ENCODE measurements around the gene FANCE. TPM values are rescaled to one million over a fixed set of nuclear protein-coding genes. Genes with fewer than 3 reads are reported as not detected.

Gene FANCE
- total RNA-seq, 1 donor: 16.6 TPM

DNA sequence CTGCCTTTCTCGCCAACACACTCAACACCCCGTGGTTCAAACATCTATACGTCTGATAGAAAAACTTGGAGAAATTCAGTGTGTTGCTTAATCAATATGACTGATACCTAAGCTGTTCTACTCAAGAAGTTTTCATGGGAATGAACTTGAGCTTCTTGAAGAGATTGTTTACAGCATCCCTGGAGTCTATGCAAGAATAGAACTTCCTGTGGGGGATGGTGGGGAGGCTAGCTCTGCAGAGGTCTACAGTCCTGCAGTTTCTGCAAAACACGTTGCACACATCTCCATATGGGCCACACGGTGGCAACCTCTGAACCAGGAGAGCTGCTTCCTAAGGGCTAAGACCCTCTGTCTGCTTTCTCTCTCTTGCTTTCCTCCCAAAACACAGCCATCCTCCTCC, 32.7 kb upstream of the FANCE start:
- peaks cover 39% of the 10 kb centered on the region for H3K79me2 ChIP-seq (ENCODE audit: insufficient read depth, low read length)
- H2AFZ ChIP-seq (ENCODE audit: low read length): no peak overlapping the region
- no peak for DNase-seq (ENCODE audit: insufficient read length, low spot score, missing footprints)
- no peaks in the 10 kb centered on the region for H3K9me3 ChIP-seq (ENCODE audit: low read depth, low read length)
- TF ChIP-seq, protein P1, sequence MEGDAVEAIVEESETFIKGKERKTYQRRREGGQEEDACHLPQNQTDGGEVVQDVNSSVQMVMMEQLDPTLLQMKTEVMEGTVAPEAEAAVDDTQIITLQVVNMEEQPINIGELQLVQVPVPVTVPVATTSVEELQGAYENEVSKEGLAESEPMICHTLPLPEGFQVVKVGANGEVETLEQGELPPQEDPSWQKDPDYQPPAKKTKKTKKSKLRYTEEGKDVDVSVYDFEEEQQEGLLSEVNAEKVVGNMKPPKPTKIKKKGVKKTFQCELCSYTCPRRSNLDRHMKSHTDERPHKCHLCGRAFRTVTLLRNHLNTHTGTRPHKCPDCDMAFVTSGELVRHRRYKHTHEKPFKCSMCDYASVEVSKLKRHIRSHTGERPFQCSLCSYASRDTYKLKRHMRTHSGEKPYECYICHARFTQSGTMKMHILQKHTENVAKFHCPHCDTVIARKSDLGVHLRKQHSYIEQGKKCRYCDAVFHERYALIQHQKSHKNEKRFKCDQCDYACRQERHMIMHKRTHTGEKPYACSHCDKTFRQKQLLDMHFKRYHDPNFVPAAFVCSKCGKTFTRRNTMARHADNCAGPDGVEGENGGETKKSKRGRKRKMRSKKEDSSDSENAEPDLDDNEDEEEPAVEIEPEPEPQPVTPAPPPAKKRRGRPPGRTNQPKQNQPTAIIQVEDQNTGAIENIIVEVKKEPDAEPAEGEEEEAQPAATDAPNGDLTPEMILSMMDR (IDR thresholded peaks at IDR 0.05; ENCODE audit: extremely low read depth, low read depth, low read length): peak; percentile 29
- no peak overlapping the region for H3K4me3 ChIP-seq (ENCODE audit: insufficient read depth, low read length)
- H4K20me1 ChIP-seq (ENCODE audit: insufficient read depth, low read length): peaks cover 15% of the 10 kb centered on the region
- H3K4me2 ChIP-seq (ENCODE audit: insufficient read depth, low read length): no peak overlapping the region
- H3K27ac ChIP-seq (ENCODE audit: low read depth, low read length): peak overlapping the region; percentile 32
- no peaks in the 10 kb centered on the region for H3K27me3 ChIP-seq (ENCODE audit: insufficient read depth, low read length)
- peaks cover 15% of the 10 kb centered on the region for H3K4me1 ChIP-seq (ENCODE audit: insufficient read depth, low read length)
- peaks cover 60% of the 10 kb centered on the region for H3K36me3 ChIP-seq (ENCODE audit: insufficient read depth, low read length)

DNA sequence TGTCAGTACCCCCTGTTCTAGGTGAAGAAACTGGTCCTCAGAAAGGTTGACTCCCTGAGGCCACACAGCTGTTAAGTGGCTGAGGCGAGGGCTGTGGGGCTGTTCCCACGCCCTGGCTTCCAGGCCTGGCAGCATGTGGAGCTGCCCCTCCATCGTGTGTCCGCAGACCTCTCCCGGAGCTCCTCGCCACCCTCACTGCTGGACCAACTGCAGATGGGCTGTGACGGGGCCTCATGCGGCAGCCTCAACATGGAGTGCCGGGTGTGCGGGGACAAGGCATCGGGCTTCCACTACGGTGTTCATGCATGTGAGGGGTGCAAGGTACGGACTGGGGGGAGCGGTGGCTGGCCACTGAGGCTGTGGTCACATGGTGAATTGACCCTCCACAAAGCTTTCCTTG, 32.2 kb upstream of the FANCE start:
- H3K27ac ChIP-seq (ENCODE audit: low read depth, low read length): peak overlapping the region; percentile 32
- no peaks in the 10 kb centered on the region for H3K9me3 ChIP-seq (ENCODE audit: low read depth, low read length)
- H3K27me3 ChIP-seq (ENCODE audit: insufficient read depth, low read length): no peaks in the 10 kb centered on the region
- peaks cover 62% of the 10 kb centered on the region for H3K36me3 ChIP-seq (ENCODE audit: insufficient read depth, low read length)
- H3K4me1 ChIP-seq (ENCODE audit: insufficient read depth, low read length): peaks cover 15% of the 10 kb centered on the region
- no peak overlapping the region for H2AFZ ChIP-seq (ENCODE audit: low read length)
- H3K4me2 ChIP-seq (ENCODE audit: insufficient read depth, low read length): no peak overlapping the region
- no peak for DNase-seq (ENCODE audit: insufficient read length, low spot score, missing footprints)
- no peak overlapping the region for H3K4me3 ChIP-seq (ENCODE audit: insufficient read depth, low read length)
- TF ChIP-seq, protein P1 (IDR thresholded peaks at IDR 0.05; ENCODE audit: extremely low read depth, low read depth, low read length): no peak
- H3K79me2 ChIP-seq (ENCODE audit: insufficient read depth, low read length): peaks cover 34% of the 10 kb centered on the region
- peaks cover 11% of the 10 kb centered on the region for H4K20me1 ChIP-seq (ENCODE audit: insufficient read depth, low read length)

DNA sequence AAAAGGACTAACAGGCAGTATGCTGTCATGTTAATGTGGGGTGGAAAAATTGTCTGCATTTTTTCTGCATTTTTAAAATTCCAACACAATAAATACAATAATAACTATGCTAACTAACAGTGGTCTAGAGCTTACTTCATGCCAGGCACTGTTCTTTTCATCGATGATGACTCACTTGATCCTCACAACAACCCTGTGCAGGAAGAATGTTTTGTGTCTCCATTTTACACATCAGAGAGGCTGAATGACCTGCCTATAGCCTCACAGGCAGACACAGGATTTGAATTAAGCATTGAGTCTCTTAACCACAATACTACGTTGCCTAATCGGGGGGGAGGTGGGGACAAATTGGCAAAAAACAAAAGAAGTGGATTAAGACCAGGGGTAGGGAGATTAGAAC, 26.9 kb upstream of the FANCE start:
- Histone ChIP-seq H4K20me1 (ENCODE audit: insufficient read depth, low read length) (no peaks in the 10 kb centered on the region), H3K4me1 (ENCODE audit: insufficient read depth, low read length) (peaks cover 40% of the 10 kb centered on the region), H3K36me3 (ENCODE audit: insufficient read depth, low read length) (peaks cover 48% of the 10 kb centered on the region), H3K27ac (ENCODE audit: low read depth, low read length) (peak overlapping the region; percentile 70), H3K4me2 (ENCODE audit: insufficient read depth, low read length) (no peak overlapping the region), H3K79me2 (ENCODE audit: insufficient read depth, low read length) (peaks cover 6% of the 10 kb centered on the region), H3K27me3 (ENCODE audit: insufficient read depth, low read length) (no peaks in the 10 kb centered on the region), H3K9me3 (ENCODE audit: low read depth, low read length) (peaks cover 4% of the 10 kb centered on the region), H2AFZ (ENCODE audit: low read length) (no peak overlapping the region), H3K4me3 (ENCODE audit: insufficient read depth, low read length) (no peak overlapping the region)
- peak; percentile 98 for DNase-seq (ENCODE audit: insufficient read length, low spot score, missing footprints)
- TF ChIP-seq, protein P1 (IDR thresholded peaks at IDR 0.05; ENCODE audit: extremely low read depth, low read depth, low read length): no peak

DNA sequence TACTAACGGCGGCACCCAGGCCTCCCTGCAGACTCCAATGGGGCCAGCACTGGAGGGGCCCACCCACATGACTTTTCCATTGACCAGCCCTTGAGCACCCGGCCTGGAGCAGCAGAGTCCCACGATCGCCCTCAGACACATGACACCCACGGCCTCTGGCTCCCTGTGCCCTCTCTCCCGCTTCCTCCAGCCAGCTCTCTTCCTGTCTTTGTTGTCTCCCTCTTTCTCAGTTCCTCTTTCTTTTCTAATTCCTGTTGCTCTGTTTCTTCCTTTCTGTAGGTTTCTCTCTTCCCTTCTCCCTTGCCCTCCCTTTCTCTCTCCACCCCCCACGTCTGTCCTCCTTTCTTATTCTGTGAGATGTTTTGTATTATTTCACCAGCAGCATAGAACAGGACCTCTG, 26.1 kb upstream of the FANCE start:
- peaks cover 43% of the 10 kb centered on the region for H3K36me3 ChIP-seq (ENCODE audit: insufficient read depth, low read length)

More for the DNA sequence above, 26.1 kb upstream of the FANCE start:
- no peaks in the 10 kb centered on the region for H3K27me3 ChIP-seq (ENCODE audit: insufficient read depth, low read length)
- peaks cover 40% of the 10 kb centered on the region for H3K4me1 ChIP-seq (ENCODE audit: insufficient read depth, low read length)
- peak overlapping the region; percentile 70 for H3K27ac ChIP-seq (ENCODE audit: low read depth, low read length)
- peaks cover 4% of the 10 kb centered on the region for H3K9me3 ChIP-seq (ENCODE audit: low read depth, low read length)
- no peak overlapping the region for H2AFZ ChIP-seq (ENCODE audit: low read length)
- H3K4me2 ChIP-seq (ENCODE audit: insufficient read depth, low read length): no peak overlapping the region
- no peak for DNase-seq (ENCODE audit: insufficient read length, low spot score, missing footprints)
- H3K79me2 ChIP-seq (ENCODE audit: insufficient read depth, low read length): peaks cover 4% of the 10 kb centered on the region
- no peak overlapping the region for H3K4me3 ChIP-seq (ENCODE audit: insufficient read depth, low read length)
- no peaks in the 10 kb centered on the region for H4K20me1 ChIP-seq (ENCODE audit: insufficient read depth, low read length)
- TF ChIP-seq, protein P1 (IDR thresholded peaks at IDR 0.05; ENCODE audit: extremely low read depth, low read depth, low read length): no peak
